NCI-H748 (cell line): Measurements from ENCODE around the gene FRMD4A.
"Not testable (repeated sequence)": the region's sequence is repeated elsewhere in the genome, so short reads cannot be mapped to it uniquely, and the experiment has no call there.

ENCODE experiments used
- DNase-seq: peaks from one replicate; lab custom pipeline; 2025; ENCODE audit not compliant: unreplicated experiment; lab: John Stamatoyannopoulos, UW

FRMD4A gene

DNA sequence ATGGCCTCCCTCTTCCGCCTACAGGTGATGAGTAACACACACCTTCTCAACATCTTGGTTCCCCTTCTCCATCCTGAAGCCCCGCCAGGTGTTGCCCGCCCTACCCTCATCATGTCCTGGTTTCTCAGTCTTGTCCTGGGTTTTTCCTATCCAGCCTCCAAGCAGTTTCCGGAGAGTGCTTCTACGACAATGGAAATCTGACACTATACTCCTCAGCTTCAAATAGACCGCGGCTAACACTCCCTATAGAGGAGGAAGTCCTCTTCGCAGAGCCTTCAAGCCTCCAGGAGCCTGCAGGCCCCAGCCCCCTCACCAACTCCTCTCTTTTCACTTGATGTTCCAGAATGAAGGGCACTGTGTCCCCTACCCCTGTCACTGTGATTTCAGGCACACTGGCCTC, 596.6 kb downstream of the FRMD4A start:
- DNase-seq: no peak

DNA sequence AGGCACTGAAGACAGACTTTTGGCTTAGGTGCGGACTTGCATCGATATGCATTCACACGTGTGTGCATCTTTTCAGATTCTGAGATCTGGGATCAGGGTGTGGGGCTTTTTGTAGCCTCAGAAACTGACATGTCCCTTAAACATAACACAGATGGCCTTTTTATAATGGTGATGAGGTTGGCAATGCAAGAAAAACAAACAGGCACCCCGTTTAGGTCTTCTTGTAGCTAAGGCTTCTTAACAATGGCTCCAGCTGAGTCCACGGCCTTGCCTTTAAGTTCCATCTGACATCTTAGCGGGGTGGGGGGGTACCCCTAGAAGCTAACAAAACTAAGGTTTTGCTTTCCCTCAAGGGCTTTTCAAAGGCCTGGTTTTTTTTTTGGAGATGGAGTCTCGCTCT, 597.7 kb downstream of the FRMD4A start:
- DNase-seq: no peak

DNA sequence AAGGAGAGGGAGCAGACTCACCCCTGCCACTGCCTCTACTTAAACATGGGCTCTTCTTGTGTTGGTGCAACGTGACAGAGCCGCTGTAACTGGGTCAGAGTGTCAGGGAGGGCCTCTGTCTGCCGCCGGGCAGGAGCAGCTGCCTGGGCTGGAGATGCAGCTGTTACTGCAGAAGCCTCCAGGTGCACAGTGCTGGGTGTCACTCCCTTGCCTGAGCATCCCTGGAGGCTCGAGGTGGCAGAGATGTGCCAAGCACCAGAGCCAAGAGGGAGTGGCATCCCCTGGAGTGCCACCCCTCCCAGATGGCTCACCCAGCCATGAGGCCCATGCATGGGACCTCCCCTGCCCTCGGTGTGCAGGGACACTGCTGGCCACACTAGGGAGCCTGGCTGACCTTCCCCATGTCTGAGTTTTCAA, 598.3 kb downstream of the FRMD4A start:
- no peak for DNase-seq

DNA sequence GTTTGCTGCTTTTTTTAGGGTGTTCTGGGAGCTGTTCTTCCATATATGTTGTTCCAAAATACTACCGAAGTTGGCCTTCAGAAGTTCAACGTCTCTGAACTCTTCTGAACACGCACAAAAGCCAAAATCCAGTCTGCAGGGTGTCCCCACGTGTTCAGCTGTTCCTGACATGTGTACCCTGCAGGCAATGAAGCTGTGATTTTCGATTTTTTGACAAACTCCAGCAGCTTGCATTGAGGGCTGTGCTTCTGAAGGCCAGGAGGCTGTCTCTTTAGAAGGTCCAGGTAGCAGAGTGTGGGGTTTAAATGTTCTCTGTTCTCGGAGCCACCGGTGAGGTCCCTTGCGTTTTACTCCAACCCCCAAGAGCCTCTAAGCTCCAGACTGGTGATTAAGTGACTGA, 598.9 kb downstream of the FRMD4A start:
- no peak for DNase-seq

DNA sequence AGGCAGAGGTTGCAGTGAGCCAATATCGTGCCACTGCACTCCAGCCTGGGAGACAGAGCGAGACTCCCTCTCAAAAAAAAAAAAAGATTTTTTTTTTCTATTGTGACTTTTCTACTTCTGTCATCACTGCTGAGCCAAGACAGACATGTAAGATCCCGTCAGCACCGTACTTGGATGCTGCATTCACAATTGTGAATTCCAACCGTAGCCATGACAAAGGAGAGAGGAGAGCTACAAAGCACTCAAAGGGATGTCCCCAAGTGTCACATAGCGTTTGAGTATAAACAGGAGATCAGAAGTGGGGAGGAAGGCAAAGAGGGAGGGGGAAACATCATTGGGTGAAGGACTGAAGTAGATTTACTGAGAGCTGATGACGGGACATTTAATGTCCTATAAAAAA, 599.8 kb downstream of the FRMD4A start:
- no peak for DNase-seq

DNA sequence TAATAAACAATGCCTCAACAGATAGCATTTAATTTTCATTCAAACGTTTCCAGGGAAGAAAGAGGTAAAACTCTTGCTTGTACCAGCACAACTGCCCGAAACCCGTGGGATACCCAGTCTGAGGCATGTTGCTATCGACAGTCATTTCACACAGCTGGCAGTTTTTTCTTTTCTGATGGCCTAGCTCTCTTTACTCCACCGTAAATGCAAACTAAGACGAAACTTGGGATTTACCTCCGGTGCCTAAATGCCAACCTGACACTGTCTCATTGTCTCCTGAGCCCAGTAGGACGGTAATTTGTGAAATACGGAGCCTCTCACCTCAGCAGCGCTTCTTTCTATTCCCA, 600.4 kb downstream of the FRMD4A start:
- no peak for DNase-seq

DNA sequence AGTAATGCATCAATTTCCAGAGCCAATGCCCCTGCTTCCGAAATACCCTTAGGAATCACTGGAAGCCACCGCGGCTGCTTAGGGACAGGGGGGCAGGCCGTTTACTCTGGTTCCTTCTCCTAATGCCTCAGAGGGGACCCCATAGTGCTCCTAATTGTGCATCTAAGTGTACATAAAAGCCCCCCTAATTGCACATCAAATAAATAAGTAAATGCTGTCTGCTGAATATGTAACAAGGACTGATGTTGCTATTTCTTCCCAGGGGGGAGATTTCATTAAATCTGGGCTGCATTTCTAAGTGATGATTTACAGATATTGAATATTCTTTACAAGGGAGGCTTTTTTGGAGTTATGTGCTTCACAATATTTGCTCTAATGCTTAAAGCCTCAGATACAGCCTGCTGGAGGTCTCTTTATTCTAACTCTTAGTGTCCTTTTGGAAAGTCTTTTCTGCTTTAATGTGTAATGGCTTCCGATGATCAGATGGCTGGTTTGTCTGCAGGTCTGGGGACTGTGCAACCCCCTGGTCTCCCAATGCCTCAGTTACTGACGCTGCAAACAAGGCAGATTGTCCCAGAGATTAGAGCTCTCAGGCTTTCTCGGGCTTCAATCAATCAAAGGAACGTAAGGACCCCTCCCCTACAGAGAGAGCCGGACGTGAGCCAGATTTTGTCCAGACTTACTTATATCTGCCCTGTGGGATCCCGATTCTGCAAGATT, 601.0 kb downstream of the FRMD4A start:
- DNase-seq: no peak

DNA sequence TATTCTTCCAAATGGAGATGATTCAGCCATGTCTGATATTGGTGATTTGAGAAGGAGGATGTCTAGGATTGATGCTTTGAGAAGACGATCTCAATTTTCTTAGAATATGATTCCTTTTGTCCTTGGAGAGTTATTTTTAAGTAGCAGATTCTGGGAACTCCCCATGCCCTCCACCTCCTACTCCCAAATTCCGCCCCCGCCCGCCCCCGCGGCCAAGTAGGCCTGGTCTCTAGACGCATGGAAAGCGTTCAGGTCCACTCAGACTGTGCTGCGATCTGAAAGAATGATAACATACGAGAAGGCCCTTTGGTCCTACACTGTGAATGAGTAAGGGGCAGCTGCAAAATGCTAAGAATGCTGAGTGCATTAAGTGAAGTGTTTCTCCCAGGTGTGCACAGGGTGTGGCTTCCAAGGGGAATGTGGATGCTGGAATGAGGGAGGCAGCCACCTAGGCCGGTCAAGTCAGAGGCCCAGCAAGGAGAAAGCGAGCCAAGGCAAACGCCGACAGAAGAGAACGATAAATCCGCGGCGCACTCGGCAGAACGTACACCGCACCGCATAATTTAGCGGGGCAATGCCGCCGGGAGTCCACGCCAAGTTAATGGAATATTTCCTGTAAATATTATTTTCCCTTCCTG, 601.7 kb downstream of the FRMD4A start:
- no peak for DNase-seq

DNA sequence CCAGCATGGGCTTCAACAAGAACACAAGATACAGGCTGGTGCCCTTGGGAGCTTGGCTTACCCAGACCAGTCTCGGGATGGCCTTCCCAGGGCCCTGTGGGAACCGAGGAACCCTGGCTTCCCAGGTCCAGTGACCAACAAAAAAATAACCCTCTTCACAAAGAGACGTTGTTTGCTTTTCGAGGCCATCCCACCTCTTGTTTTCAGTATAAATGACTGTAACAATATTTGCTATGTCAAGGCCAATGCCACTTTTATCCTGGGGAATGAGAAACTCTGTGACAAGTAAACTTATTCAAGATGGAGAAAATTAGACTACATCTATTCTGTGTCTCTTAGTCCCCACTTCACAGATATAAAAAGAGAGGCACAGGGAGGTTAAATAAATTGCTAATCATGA, 605.1 kb downstream of the FRMD4A start:
- DNase-seq: no peak

DNA sequence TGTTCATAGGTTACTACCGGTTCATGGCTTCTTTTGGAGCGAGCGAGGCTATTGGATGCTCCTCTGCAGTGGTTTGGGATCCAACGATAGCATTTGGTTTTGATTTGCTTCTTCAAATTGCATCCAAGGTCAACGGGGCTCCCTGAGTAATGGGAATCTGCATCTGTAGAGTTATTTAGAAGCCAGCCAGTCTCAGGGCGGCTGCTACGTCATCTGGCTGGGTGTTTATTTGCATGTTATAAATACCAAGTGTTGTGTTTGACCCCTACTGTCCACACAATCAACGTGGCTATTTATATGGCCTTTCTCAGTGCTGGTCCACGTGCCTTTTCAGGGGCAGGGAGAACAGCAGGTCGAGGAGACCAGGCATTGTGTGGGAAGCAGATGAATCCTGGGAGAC, 606.2 kb downstream of the FRMD4A start:
- no peak for DNase-seq

DNA sequence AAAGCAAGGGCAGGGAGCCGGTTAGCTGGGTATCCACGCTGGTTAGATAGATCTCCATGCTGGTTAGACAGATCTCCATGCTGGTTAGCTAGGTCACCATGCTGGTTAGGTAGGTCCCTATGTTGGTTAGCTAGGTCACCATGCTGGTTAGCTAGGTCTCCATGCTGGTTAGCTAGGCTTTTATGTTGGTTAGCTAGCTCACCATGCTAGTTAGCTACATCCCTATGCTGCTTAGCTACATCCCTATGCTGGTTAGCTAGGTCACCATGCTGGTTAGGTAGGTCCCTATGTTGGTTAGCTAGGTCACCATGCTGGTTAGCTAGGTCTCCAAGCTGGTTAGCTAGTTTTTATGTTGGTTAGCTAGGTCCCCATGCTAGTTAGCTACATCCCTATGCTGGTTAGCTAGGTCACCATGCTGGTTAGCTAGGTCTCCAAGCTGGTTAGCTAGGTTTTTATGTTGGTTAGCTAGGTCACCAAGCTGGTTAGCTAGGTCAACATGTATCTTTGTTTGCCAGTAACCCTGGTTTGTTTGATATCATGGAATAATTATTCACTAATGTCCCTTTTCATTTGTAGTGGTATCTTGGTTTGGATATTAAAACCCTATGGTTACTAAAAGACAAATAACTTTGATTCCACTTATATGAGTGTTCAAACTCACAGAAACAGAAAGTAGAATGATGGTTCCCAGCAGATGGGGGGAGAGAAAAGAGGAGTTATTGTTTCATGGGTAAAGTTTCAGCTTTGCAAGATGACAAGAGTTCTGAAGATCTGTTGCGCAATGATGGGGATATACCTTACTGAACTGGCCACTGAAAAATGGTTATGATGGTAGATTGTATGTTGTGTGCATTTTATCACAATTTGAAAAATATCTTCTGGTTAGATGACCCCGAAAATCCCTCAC, 607.7 kb downstream of the FRMD4A start:
- no peak for DNase-seq

DNA sequence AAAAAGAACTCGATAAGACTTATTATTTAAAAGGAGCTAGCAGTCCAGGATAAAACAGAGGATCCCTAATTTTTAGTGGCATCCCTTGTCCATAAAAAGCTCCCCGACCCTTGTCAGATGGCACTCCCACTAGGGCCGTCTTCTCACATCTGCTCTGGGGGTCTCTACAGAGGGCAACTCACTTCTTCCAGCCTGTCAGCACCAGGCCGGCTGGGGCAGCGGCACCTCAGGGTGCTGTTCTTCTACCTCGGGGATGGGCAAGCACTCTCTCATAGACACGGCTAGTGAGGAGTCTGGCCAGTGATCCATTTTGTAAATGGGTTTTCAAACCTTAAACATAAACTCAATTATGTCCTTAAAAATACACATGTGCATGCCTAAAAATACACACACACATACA, 609.2 kb downstream of the FRMD4A start:
- DNase-seq: no peak

DNA sequence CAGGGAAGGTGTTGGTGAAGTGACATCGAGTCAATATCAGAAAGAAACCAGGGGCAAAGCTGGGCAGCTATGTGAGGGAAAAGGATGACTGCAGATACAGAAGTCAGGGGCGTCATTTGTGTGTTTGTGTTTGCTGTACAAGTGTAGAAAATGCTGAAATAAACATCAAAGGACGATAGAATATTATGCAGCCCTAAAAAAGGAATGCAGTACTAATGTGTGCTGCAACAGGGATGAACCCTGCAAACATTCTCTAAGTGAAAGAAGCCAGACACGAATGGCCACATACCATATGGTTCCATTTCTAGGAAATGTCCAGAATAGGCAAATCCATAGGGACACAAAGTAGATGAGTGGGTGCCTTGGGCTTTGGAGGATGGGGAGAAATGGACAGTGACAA, 610.0 kb downstream of the FRMD4A start:
- DNase-seq: no peak

DNA sequence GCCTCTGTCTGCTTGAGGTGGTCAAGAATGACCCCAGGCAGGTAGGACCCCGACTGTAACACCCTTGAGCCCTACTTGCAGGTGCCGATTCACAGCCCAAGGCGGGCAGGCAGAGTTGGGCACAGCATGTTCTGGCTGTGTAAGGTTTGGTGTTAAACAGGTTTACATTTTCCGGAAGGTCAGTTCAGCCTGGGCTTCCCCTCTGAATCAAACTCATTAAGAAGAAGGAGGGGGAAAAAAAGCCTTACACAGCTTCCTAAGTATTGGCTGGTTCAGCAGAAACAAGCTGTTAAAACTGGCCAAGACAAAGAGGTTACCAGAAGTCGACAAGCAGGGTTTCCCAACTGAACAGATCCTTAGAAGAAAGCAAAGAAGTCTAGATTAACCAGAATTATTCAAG, 611.3 kb downstream of the FRMD4A start:
- no peak for DNase-seq

DNA sequence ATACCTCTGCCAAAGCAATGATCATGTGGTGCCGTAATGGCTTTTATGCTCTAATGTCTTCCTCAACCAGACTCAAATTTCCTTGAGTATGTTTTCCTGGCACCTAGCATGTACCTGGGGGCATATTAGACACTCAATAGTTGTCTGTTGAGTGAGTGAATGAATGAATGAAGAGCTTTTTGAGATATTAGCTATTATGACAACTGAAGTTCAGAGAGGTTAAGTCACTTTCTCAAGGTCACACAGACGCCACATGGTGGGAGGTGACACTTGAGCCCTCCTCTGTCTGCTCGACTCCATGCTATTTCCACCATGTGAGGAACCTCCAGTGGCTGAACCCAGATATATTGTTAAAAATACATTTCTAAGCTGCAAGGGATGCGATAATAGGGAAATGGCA, 611.9 kb downstream of the FRMD4A start:
- no peak for DNase-seq

DNA sequence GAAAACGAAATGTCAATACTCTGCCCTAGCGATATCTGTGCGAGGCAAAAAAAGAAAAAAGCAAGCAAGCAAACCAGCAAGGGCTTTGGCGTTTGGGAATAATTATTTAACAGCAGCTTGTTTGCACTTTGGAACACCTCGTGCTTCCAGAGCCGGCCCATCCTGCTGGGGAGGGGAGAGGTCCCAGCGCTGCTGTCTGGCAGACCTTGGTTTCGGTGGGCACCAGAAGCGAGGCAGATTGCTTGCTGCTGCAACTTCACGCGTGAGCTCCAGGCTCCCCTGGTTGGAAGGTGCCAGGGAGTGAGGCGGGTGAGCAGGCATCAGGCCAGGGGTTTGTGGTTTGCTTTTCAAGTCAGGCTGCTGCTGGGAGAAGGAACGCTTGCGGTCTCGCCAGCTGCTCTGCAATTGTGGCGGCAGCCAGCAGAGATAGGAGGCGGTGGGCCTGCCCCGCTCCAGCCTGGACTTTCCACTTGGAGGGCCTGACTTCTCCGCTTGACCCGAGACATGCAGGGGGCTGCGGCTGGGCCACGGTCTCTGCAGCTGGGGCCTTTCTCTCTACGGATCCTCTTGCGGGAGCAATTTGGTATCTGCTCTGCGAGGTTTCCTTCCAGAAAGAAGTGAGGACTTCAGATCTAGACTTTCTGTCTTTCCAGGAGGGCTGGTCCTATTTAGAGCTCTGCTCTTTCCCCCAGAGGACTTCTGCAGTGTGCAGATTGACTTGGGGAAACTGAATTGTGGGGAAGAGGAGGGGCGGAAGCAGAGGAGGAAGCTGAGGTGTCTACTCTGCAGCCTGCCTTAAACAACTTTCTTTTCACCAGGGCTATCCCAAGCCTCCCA, 612.6 kb downstream of the FRMD4A start:
- no peak for DNase-seq

DNA sequence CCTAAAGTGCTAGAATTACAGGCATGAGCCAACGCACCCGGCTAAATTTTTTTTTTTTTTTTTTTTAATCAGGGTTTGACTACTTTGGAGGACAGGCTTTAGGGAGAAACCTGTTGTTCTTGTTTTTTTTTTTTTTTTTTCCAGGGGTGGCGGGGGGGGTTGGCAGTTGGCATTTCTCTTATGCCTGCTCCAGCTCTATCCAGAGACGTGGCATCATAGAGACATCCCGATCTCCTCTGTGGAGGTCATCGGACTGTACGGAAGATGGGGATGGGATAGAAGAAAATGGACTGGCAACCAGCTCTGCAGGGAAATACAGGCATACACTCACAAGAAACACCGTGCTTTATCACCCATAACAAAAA, 613.2 kb downstream of the FRMD4A start:
- DNase-seq: no peak

DNA sequence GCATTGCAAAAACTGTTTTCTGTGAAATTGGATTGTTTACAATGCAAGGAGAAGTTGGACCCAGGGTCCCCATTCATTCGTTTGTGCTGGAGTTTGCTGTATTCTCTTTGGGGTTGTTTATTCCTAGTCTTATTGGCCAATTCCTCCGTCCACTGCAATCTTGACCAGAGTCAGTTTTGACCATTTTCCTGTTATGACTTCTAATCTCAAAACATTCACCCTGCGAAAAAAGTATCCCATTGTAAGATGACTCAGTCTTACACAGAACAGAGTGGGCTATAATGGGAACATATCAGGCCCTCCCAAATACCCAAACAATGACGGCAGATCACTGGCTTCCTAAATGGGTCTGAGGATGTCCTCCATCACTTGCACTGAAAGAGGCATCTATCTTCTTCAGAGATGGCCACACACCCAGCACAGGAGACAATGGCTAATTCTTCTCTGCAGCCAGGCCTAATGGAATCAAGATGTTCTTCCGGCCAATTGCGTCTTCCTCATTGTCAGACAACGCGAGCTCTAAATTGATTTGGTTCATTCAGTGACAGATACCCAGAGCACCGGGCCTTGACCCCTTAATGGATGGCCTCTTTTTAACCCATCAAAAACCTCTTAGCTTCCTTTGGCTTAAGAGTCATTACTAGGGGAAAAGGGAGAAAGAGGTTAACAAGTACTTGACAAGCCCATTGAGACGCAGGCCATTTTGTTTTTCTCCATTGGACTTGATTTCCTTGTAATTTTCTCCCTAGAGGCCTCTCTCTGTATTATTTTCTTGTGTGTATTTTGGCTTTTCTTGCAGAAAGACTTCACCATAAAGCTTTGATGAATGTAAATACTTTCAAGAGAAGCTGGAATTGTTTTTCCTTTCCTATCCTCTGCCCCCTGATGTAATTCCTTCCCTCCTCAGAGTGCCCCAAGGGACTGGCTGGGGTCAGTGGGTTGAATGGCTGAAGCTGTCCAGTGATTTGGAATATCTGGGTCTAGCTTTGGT, 614.3 kb downstream of the FRMD4A start:
- DNase-seq: no peak

DNA sequence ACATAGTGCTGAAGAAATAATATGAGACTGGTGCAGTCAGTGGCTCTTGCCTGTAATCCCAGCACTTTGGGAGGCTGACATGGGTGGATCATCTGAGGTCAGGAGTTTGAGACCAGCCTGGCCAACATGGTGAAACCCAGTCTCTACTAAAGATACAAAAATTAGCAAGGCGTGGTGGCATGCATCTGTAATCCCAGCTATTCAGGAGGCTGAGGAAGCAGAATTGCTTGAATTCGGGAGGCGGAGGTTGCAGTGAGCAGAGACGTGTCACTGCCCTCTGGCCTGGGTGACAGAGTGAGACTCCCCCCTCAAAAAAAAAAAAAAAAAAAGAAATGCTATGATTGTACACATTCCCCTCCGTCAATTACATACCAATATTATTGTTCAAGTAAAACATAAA, 615.1 kb downstream of the FRMD4A start:
- not testable (repeated sequence) for DNase-seq

DNA sequence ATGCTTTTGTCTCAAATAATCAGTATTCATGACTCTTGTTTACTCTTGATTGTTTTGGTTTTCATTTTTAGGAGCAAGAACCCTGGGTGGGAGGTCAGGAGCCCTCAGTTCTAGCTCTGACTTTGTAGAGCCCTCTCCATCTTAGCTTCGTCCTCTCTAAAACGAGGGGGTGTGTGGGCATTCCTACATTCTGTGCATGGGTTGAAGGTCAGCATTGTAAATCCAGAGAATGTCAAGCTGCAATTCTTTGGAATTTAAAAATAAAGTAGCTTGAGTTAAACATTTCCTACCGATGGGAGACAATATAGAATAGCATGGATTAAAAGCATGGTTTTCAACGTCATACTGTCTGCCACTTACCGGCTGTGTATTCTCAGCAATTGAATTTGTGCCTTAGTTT, 615.6 kb downstream of the FRMD4A start:
- no peak for DNase-seq
